ENCODE data around the gene MEIOC.
"Not testable (repeated sequence)": the region's sequence is repeated elsewhere in the genome, so short reads cannot be mapped to it uniquely, and the experiment has no call there.

Gene MEIOC

DNA sequence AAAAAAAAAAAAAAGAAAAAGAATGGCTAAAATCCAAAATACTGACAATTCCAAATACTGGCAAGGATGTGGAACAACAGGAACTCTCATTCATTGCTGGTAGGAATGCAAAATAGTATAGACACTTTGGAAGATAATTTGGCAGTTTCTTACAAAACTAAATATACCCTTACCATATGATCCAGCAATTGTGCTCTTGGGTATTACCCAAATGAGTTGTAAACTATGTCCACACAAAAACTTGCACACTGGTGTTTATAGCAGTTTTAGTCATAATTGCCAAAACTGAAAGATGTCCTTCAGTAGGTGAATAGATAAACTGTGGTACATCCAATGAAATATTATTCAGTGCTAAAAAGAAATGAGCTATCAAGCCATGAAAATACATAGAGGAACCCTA, 8.5 kb upstream of the MEIOC start:
- DNase-seq (ENCODE audit: low spot score) = no peak

- DNase-seq (ENCODE audit: low spot score) = no peak
Observed at GRCh38 chr17:44648963-44649362, 7.3 kb upstream of the MEIOC start.

DNA sequence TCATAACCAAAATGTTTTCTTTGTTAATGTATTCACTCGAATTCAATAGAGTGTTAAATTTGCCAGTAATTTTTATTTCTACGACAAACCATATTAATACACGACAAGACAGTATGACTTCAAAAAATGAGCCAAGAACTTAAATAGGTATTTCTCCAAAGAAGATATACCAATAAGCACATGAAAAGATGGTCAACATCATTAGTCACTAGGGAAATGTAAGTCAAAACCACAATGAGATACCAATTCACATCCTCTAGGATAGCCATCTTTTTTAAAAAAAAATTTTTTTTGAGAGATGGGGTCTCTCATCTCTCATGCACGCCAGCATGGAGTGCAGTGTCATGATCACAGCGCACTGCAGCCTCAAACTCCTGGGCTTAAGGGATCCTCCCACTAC, 5.0 kb upstream of the MEIOC start:
- DNase-seq (ENCODE audit: low spot score) = no peak

DNA sequence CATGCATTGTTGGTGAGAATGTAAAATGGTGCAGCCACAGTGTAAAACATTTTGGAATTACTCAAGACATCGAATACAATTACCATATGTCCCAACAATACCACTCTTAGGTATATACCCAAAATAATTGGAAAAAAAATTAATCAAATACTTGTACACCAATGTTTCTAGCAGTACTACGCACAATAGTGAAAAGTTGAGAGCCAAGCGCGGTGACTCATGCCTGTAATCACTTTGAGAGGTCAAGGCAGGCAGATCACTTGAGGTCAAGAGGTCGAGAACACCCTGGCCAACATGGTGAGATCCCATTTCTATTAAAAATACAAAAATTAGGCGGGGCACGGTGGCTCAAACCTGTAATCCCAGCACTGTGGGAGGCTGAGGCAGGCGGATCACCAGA, 3.5 kb upstream of the MEIOC start:
- DNase-seq (ENCODE audit: low spot score) = no peak

GRCh38 chr17:44653384-44653783, 2.9 kb upstream of the MEIOC start:
- no peak for DNase-seq (ENCODE audit: low spot score)

- no peak for DNase-seq (ENCODE audit: low spot score)
Observed at GRCh38 chr17:44653954-44654353, 2.3 kb upstream of the MEIOC start.

GRCh38 chr17:44661835-44662234, 5.6 kb downstream of the MEIOC start:
- no peak for DNase-seq (ENCODE audit: low spot score)

DNA sequence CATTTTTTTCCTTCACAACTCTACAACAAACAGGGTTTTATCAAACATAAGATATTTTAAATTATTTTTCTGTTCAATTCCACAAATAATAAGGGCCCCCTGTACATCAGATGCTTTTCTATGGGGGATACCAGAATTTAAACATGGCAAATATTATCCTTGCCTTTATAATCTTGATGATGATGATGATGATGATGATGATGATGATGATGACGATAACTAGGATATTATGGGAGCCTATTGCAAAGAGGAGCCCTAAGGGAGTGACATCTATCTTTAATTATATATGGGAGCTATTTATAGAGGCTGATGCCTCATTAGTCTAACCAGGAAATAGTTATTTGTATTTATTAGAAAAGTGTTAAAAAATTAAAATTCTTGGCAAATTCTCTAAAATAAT, 6.8 kb downstream of the MEIOC start:
- no peak for DNase-seq (ENCODE audit: low spot score)

GRCh38 chr17:44664867-44665266, 8.6 kb downstream of the MEIOC start:
- DNase-seq (ENCODE audit: low spot score) = no peak

DNA sequence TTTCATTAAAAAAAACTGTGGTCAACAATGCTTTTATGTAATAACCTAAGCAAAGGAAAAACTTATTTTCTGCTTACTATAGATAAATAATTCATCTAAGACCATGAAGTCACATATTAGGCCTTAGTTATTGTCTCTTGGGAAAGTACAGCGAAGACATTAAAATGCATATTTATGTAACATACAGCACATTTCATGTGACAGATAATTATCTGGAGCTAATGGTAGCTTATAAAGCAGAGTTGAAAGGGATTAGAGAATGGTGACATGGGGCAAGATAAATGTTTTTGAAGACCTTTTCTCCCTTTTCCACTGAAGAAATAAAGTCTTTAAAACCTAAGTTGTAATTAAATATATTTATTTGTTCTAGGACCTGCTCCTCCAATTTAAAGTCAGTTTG, 9.7 kb downstream of the MEIOC start:
- no peak for DNase-seq (ENCODE audit: low spot score)

DNA sequence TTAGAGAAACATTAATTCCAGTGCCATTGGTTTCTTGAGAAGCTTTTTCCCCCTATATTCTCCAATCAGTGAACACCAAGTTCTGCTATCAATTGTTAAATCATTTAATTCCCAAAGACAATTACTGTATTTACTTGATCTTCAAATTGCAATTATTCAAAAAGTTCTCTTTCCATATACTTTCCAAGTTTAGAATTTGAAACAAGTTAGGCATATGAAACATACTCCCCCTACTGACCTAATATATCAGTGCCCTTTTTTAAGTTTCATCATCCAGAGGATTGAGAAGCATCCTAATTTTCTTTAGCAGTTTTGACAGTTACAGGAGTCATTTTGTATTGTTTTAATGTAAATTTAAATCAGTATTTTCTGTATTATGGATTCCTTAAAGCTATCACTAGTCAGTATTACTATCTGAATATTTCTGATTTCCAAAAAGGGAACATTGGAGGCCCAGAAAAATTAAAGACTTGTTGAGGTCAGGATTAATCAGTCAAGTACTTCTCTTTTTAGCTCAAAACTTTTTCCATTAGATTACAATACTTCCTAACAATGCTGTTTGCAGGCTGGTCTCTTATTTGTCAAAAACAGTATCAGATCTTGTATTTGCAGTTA, 16.3 kb downstream of the MEIOC start:
- DNase-seq (ENCODE audit: low spot score) = no peak

DNA sequence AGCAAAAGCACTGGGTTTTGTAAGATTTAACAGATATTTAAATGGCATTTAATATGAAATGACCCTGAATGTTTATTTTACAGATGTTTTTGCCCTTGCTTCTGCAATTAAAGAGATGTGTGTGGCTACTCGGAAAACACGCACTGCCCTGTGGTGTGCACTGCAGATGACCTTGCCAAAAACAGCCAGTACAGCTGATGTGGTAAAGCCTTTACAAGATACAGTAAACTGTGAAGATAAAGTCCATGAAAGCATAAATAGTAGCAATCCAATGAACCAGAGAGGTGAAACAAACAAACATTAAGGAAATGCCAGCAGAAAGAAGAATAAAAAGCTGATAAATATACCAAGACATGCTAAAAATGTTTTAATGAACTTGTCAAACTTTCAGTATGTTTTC, 17.6 kb downstream of the MEIOC start:
- DNase-seq (ENCODE audit: low spot score) = no peak

- DNase-seq (ENCODE audit: low spot score) = no peak
Observed at GRCh38 chr17:44677136-44677535, 20.9 kb downstream of the MEIOC start.

GRCh38 chr17:44683303-44683702, 27.0 kb downstream of the MEIOC start:
- not testable (repeated sequence) for DNase-seq (ENCODE audit: low spot score)

DNA sequence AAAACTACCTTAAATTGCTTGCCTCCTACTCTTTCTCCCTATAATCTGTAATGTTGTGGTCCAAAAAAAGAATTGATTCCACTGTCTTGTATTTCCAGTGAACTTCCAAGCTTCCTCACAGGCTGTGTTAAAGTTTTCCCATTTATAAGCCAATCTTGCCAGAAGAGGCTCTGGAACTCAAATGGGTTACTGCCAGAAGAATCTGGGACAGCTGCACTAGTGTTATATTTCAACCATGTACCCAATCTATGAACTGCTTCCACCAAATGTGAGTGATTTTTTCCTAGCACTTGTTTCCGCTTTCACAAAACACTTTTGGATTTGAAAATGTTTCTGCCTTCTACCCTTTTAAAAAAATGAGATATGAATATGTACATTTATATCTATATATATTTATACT, 31.5 kb downstream of the MEIOC start:
- DNase-seq (ENCODE audit: low spot score) = no peak

GRCh38 chr17:44688200-44688599, 31.9 kb downstream of the MEIOC start:
- DNase-seq (ENCODE audit: low spot score) = no peak

DNA sequence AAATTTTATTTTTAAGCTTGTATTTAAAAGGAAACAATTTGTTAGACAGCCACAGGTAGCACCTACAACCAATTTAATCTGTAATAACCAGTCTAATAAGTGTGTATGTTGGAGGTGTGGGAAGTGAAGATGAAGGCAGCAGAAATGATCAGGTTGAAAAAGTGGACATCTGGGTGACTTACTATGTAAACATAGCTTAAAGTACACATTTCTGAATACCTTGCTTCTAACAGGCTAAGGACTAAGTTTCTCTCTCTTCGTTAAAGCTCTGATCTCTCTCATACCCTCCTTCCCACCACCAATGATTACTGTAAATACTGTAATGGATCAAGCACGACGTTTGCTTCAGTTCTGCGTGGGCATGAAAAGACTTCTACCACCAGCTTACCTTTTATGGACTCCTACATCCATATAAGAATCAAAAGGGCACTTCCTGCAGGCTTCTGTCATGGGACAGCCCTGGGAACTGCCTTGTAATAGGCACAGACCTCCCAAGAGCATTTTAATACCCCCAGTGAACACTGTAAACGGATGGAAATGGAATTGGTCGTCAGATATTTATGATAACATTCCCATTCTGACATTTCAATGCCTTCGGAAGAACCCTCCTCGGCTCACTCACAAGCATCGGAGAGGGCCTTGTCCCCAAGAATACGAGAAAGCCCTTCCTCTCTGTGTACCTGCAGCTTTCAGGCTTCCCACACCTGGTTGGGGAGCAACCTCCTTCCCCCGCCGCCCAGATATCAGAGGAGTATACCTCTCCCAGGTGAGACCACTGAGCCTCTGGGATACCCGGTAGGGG, 32.6 kb downstream of the MEIOC start:
- no peak for DNase-seq (ENCODE audit: low spot score)

DNA sequence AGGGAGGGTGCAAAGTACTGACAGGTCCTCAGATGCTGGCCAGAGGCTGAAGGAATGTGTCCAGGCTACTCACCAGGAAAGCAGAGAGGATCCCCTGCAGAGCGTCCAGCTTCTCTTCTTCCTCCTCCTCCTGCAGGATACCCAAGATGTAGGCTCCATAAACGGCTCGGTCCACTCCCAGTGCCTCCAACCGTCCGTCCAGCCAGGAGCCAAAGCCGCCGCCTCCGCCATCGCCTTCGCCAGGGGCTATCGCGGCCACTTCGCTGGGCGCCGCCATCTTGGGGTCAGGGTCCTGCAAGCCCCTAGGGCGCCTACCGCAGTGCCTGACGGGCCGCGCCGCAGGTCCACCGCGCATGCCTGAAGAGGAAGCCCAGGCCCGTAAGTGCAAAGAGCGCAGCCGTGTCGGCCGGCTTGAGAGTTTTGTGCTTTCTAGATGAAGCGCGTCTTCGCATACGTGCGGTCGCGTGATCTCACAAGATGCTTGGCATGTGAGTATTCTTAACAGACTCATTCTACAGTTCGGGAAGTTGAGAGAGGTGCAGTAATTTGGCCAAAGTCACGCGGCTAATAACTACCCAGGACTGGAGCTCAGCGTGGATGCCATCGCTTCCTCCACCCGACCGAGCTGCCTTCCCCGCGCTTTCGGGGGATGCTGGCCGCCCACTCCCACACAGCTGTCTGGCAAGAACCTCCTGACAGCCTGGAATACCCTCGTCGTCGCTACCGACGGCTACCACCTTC, 33.4 kb downstream of the MEIOC start, which contains the start of gene CCDC43:
Gene CCDC43, minus strand, starts transcription at position 300 of the 741 bp plus-strand sequence. Its CDS starts 23 bp downstream, at position 277.
- DNase-seq (ENCODE audit: low spot score) = peak; percentile 90

DNA sequence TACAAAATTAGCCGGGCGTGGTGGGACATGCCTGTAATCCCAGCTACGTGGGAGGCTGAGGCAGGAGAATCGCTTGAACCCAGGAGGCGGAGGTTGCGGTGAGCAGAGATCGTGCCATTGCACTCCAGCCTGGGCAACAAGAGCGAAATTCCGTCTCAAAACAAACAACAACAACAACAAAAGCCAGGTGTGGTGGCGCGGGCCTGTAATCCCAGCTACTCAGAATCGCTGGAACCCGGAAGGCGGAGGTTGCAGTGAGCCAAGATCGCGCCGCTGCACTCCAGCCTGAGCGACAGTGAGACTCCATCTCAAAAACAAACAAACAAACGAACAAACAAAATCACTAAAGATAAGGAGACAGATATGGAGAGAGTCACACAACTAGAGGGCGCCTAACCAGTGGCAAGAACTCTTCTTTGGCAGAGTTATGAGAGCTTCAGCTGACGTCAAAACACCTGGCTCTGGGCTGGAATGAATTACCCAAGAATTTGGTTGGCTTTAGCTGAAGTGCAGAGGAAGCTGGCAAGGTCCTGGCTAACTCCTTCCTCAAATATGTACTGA, 34.6 kb downstream of the MEIOC start:
- not testable (repeated sequence) for DNase-seq (ENCODE audit: low spot score)

GRCh38 chr17:44693609-44694008, 37.3 kb downstream of the MEIOC start:
- no peak for DNase-seq (ENCODE audit: low spot score)

DNA sequence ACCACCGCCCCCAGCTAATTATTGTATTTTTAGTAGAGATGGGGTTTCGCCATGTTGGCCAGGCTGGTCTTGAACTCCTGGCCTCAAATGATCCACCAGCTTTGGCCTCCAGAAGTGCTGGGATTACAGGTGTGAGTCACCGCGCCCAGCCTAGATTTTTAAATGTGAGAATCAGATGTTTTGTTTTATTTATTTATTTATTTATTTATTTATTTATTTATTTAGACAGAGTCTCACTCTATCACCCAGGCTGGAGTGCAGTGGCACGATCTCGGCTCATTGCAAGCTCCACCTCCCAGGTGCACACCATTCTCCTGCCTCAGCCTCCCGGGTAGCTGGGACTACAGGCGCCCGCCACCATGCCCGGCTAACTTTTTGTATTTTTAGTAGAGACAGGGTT, 44.0 kb downstream of the MEIOC start:
- DNase-seq (ENCODE audit: low spot score) = not testable (repeated sequence)

GRCh38 chr17:44707755-44708400, 51.6 kb downstream of the MEIOC start:
- no peak for DNase-seq (ENCODE audit: low spot score)
